ENCODE measurements around the gene PPRC1. TPM values are rescaled to one million over a fixed set of nuclear protein-coding genes. Genes with fewer than 3 reads are reported as not detected.

PPRC1 gene
- total RNA-seq, 1 donor from 2014 or later = 30.7 TPM

GRCh38 chr10:102153093-102153620 lies 20.3 kb downstream of the PPRC1 start:
- no peak for DNase-seq (ENCODE audit: low spot score in 2 of 2)
- Histone ChIP-seq H3K27ac (peak overlapping the region; percentile 86 to 93), H3K27me3 (no peaks in the 10 kb centered on the region), H3K36me3 (peaks cover 40 to 54% of the 10 kb centered on the region in 2 donors), H3K4me1 (peaks cover 8 to 16% of the 10 kb centered on the region in 2 donors), H3K4me3 (peak overlapping the region; percentile 65 to 73), H3K9me3 (no peaks in the 10 kb centered on the region)
- intact Hi-C loops (cut with DNase I) = loop anchor here (5.0 kb wide), 1 partner anchor 36 kb away; no protein-coding TSS in a partner anchor
- TF ChIP-seq CTCF (IDR thresholded peaks at IDR 0.05) = no peak

GRCh38 chr10:102154466-102155116 lies 21.8 kb downstream of the PPRC1 start:
- no peak for TF ChIP-seq CTCF (IDR thresholded peaks at IDR 0.05)
- Histone ChIP-seq H3K27me3 (no peaks in the 10 kb centered on the region), H3K36me3 (peaks cover 40 to 54% of the 10 kb centered on the region in 2 donors), H3K4me3 (no peak overlapping the region), H3K27ac (no peak overlapping the region), H3K9me3 (no peaks in the 10 kb centered on the region), H3K4me1 (peaks cover 8 to 16% of the 10 kb centered on the region in 2 donors)
- no peak for DNase-seq (ENCODE audit: low spot score in 2 of 2)
- intact Hi-C loops (cut with DNase I) = loop anchor here (5.0 kb wide), 1 partner anchor 37 kb away; no protein-coding TSS in a partner anchor

- Histone ChIP-seq H3K9me3 (no peaks in the 10 kb centered on the region), H3K27me3 (no peaks in the 10 kb centered on the region), H3K4me1 (peaks cover 8 to 11% of the 10 kb centered on the region in 2 donors), H3K36me3 (peaks cover 56 to 65% of the 10 kb centered on the region in 2 donors), H3K4me3 (no peak overlapping the region), H3K27ac (no peak overlapping the region)
- DNase-seq (ENCODE audit: low spot score in 2 of 2) = no peak
- TF ChIP-seq CTCF (IDR thresholded peaks at IDR 0.05) = no peak
- intact Hi-C loops (cut with DNase I) = no loop called here
Observed at GRCh38 chr10:102157224-102157623, 24.4 kb downstream of the PPRC1 start.

- H3K27me3 ChIP-seq = no peaks in the 10 kb centered on the region
- H3K9me3 ChIP-seq = no peaks in the 10 kb centered on the region
- H3K36me3 ChIP-seq = peaks cover 69 to 84% of the 10 kb centered on the region in 2 donors
- no peak for DNase-seq (ENCODE audit: low spot score in 2 of 2)
- intact Hi-C loops (cut with DNase I) = no loop called here
- H3K27ac ChIP-seq = no peak overlapping the region
- peaks cover 0 to under 1% of the 10 kb centered on the region in 2 donors for H3K4me1 ChIP-seq
- H3K4me3 ChIP-seq = no peak overlapping the region
- TF ChIP-seq CTCF (IDR thresholded peaks at IDR 0.05) = no peak
Observed at GRCh38 chr10:102159051-102159597, 26.3 kb downstream of the PPRC1 start.

GRCh38 chr10:102159831-102160230 lies 27.0 kb downstream of the PPRC1 start:
- intact Hi-C loops (cut with DNase I) = no loop called here
- no peak for DNase-seq (ENCODE audit: low spot score in 2 of 2)
- Histone ChIP-seq H3K27ac (no peak overlapping the region), H3K4me3 (no peak overlapping the region), H3K4me1 (no peaks in the 10 kb centered on the region), H3K36me3 (peaks cover 67 to 86% of the 10 kb centered on the region in 2 donors), H3K9me3 (no peaks in the 10 kb centered on the region), H3K27me3 (no peaks in the 10 kb centered on the region)
- TF ChIP-seq CTCF (IDR thresholded peaks at IDR 0.05) = no peak
